HepG2 (cell line): Measurements from ENCODE around the gene RANBP3L. TPM values are rescaled to one million over a fixed set of nuclear protein-coding genes. Genes with fewer than 3 reads are reported as not detected.

ENCODE experiments used
- ATAC-seq: fragments of 200-7000 bp; cut with Tn5 transposase; 3 replicates; pipeline ENCODE4 v1.9.1; 2020; ENCODE audit warnings: mild to moderate bottlenecking, moderate library complexity
- Bru-seq: library from RNA; stranded (reverse); fragments of 400-500 nt; gene quantifications from one replicate; lab custom pipeline; 2021; lab: Mats Ljungman, UMichigan
- BruChase-seq, 2 experiments: library from RNA; stranded (reverse); fragments of 400-500 nt; gene quantifications; one replicate each; lab custom pipeline; 2021; lab: Mats Ljungman, UMichigan
- BruUV-seq: library from RNA; stranded (reverse); fragments of 400-500 nt; replicated peaks from 2 replicates; lab custom pipeline; 2021; lab: Mats Ljungman, UMichigan
- CTCF ChIA-PET: fragments of 300-600 bp; formaldehyde crosslinking; extraction: SDS; loops from one replicate; lab custom pipeline; 2021; ENCODE audit warnings: low total read pairs, inconsistent platforms, low intra/inter-chr PET ratio; lab: Yijun Ruan, JAX
- POLR2A ChIA-PET: fragments of 350-600 bp; sonication (Branson Sonifier 250); formaldehyde crosslinking; loops from one replicate; lab custom pipeline; 2020; ENCODE audit warnings: antibody characterized with exemption, inconsistent platforms; lab: Yijun Ruan, JAX
- DNase-seq: peaks from one replicate; pipeline ENCODE4 v3.0.0-alpha.2; 2015; ENCODE audit warnings: low spot score
- FAIRE-seq: peaks from 3 replicates; lab custom pipeline; 2011; peaks lifted over from hg19 to GRCh38; lab: Jason Lieb, UNC
- H2AFZ ChIP-seq: one replicate; pipeline ENCODE4 v1.6.1; 2011; ENCODE audit warnings: low read length, inconsistent platforms
- H3K27ac ChIP-seq: fragments of 300-600 bp; 3 replicates; pipeline ENCODE4 v1.8.0; 2011; ENCODE audit warnings: mixed run types, mild to moderate bottlenecking, mixed read lengths, low read length, inconsistent platforms; ENCODE audit not compliant: insufficient read depth; ENCODE audit errors: extremely low read length
- H3K27me3 ChIP-seq, 2 experiments: fragments of 200-600 bp in 1 of 2; 2 replicates in 1 of 2; 3 replicates in 1 of 2; pipeline versions ENCODE4 v1.6.0 to v1.8.0; 2011; ENCODE audit warnings: low read length in 2 of 2, mild to moderate bottlenecking in 2 of 2, moderate library complexity in 2 of 2, inconsistent platforms in 1 of 2; ENCODE audit not compliant: insufficient read depth in 2 of 2, control insufficient read depth in 1 of 2
- H3K36me3 ChIP-seq, 2 experiments: fragments of 200-600 bp in 1 of 2; replicated peaks in 1 of 2; 2 replicates in 1 of 2; 3 replicates in 1 of 2; pipeline versions ENCODE4 v1.5.1 to v1.8.0; 2011; ENCODE audit warnings: low read length in 2 of 2, inconsistent platforms in 1 of 2; ENCODE audit not compliant: insufficient read depth in 2 of 2, control insufficient read depth in 1 of 2
- H3K4me1 ChIP-seq: 2 replicates; pipeline ENCODE4 v1.5.1; 2012; ENCODE audit warnings: low read length, inconsistent platforms; ENCODE audit not compliant: insufficient read depth
- H3K4me2 ChIP-seq: 2 replicates; pipeline ENCODE4 v1.6.0; 2011; ENCODE audit warnings: low read depth, low read length, inconsistent platforms
- H3K4me3 ChIP-seq, 3 experiments: fragments of 200-600 bp in 1 of 3; sonication (generic), shearing (Covaris generic) in 1 of 3; replicated peaks in 1 of 3; 2 replicates each; pipeline ENCODE4 v1.5.1; 2011 to 2016; ENCODE audit warnings: low read length in 3 of 3, inconsistent platforms in 2 of 3, low read depth in 2 of 3, mild to moderate bottlenecking in 2 of 3, control low read depth in 1 of 3, mixed read lengths in 1 of 3; ENCODE audit not compliant: insufficient read depth in 1 of 3
- H3K79me2 ChIP-seq: one replicate; pipeline ENCODE4 v1.6.1; 2011; ENCODE audit warnings: low read length, inconsistent platforms; ENCODE audit not compliant: insufficient read depth
- H3K9ac ChIP-seq: 2 replicates; pipeline ENCODE4 v1.6.0; 2011; ENCODE audit warnings: mild to moderate bottlenecking, low read depth, low read length, inconsistent platforms; ENCODE audit not compliant: insufficient read depth
- H3K9me3 ChIP-seq: 2 replicates; pipeline ENCODE4 v1.5.1; 2012; ENCODE audit warnings: mild to moderate bottlenecking, low read length
- H4K20me1 ChIP-seq: 2 replicates; pipeline ENCODE4 v1.6.0; 2011; ENCODE audit warnings: inconsistent platforms, mild to moderate bottlenecking, low read length, moderate library complexity; ENCODE audit not compliant: insufficient read depth
- NR2F1 ChIP-seq, 2 experiments: fragments of 450-650 bp in 1 of 2; formaldehyde crosslinking in 1 of 2; IDR thresholded peaks; 2 replicates each; pipeline versions ENCODE4 v1.5.0 to v1.6.1; 2016 to 2020; ENCODE audit warnings: mild to moderate bottlenecking in 1 of 2, missing compliant biosample characterization in 1 of 2, missing genetic modification reagents in 1 of 2, moderate library complexity in 1 of 2
- SAFB2 ChIP-seq: sonication (generic); formaldehyde crosslinking; IDR thresholded peaks from 2 replicates; pipeline ENCODE4 v1.5.1; 2020; ENCODE audit warnings: missing genetic modification reagents, low read depth, mild to moderate bottlenecking, borderline replicate concordance
- TFAP4 ChIP-seq: sonication (generic); IDR thresholded peaks from 2 replicates; pipeline ENCODE4 v1.6.1; 2016; ENCODE audit warnings: low read depth, borderline replicate concordance
- THAP7 ChIP-seq: sonication (generic); formaldehyde crosslinking; IDR thresholded peaks from 2 replicates; pipeline ENCODE4 v1.8.1; 2023; ENCODE audit warnings: mild to moderate bottlenecking, missing genetic modification reagents
- UBTF ChIP-seq: sonication (generic); formaldehyde crosslinking; IDR thresholded peaks from 2 replicates; pipeline ENCODE4 v1.4.0; 2020; ENCODE audit warnings: mild to moderate bottlenecking, missing genetic modification reagents
- ZC3H4 ChIP-seq: sonication (generic); formaldehyde crosslinking; IDR thresholded peaks from 2 replicates; pipeline ENCODE4 v1.4.0; 2020; ENCODE audit warnings: missing genetic modification reagents, borderline replicate concordance
- ZFX ChIP-seq: sonication (generic); formaldehyde crosslinking; IDR thresholded peaks from 2 replicates; pipeline ENCODE4 v1.4.0; 2020; ENCODE audit warnings: mild to moderate bottlenecking, low read depth, missing genetic modification reagents, moderate library complexity
- ZFY ChIP-seq: sonication (generic); formaldehyde crosslinking; IDR thresholded peaks from 2 replicates; pipeline ENCODE4 v1.4.0; 2020; ENCODE audit warnings: missing genetic modification reagents
- ZNF567 ChIP-seq: sonication (generic); formaldehyde crosslinking; IDR thresholded peaks from 2 replicates; pipeline ENCODE4 v1.8.1; 2023; ENCODE audit warnings: mild to moderate bottlenecking, missing genetic modification reagents, borderline replicate concordance
- WGBS: methylation state at CpG from one replicate; pipeline ENCODE4 v1.1.6; 2017; ENCODE audit warnings: low lambda C conversion rate; 5-methylcytosine and 5-hydroxymethylcytosine counted together
- in situ Hi-C: cut with HindIII; loops from 2 replicates; pipeline ENCODE4 v1.10.0; 2017; ENCODE audit warnings: low pct_unique_long_range_greater_than_20kb; ENCODE audit not compliant: extremely low pct_ligation_motif_present
- intact Hi-C: fragments of 100-400 bp; cut with micrococcal nuclease; formaldehyde crosslinking; loops from one replicate; pipeline ENCODE4 v1.10.0; 2022; ENCODE audit not compliant: unreplicated experiment
- long read RNA-seq, 2 experiments: library from RNA in 1 of 2; library from polyadenylated mRNA in 1 of 2; stranded (forward) in 1 of 2; unstranded in 1 of 2; transcript quantifications; one replicate each; pipeline ENCODE4 v2.0.0, GENCODE V29; 2019 to 2022
- polyA minus RNA-seq, 3 experiments: library from RNA; depleted of rRNA, polyadenylated mRNA; stranded (reverse); fragments of >200 nt; gene quantifications; 2 replicates each; pipeline ENCODE4 v1.2.3, GENCODE V29; 2011; ENCODE audit warnings: low replicate concordance in 1 of 3
- polyA plus RNA-seq, 8 experiments: library from polyadenylated mRNA; depleted of rRNA in 3 of 8; stranded (reverse) in 7 of 8; unstranded in 1 of 8; fragments of >200 nt; fragmentation: Illumina TruSeq in 4 of 8; extraction: Trizol in 4 of 8; gene quantifications; 2 replicates each; pipeline versions ENCODE4 v1.2.1 to v1.2.3, GENCODE V29; 2011 to 2016; ENCODE audit warnings: low read depth in 4 of 8, missing spikeins in 1 of 8, mixed read lengths in 1 of 8; ENCODE audit not compliant: insufficient read depth in 1 of 8
- total RNA-seq, 5 experiments: library from RNA; depleted of rRNA; stranded (reverse); fragments of >200 nt; fragmentation: Illumina TruSeq; extraction: Trizol; gene quantifications; 2 replicates each; pipeline ENCODE4 v1.2.3, GENCODE V29; 2016; ENCODE audit warnings: low read depth in 1 of 5

RANBP3L gene
- total RNA-seq (2016; rRNA removed; fragmentation: Illumina TruSeq; extraction: Trizol) (0.09 TPM in 1 of 2 replicates, not detected in the other), polyA plus RNA-seq (2011; rRNA removed) (not detected in 2 replicates), polyA minus RNA-seq (2011; rRNA and poly(A)+ RNA removed; ENCODE audit: low replicate concordance) (1.2 TPM in 1 of 2 replicates, not detected in the other), Bru-seq, nascent RNA (percentile 6 among the genes with signal in this experiment), BruChase-seq, experiment 1, labeled RNA remaining after a 6-hour chase (percentile 2 among the genes with signal in this experiment), BruChase-seq, experiment 2, labeled RNA remaining after a 2-hour chase (percentile 2 among the genes with signal in this experiment)
- not detected in 2 replicates for total RNA-seq (2016; cell fraction: cytosol; rRNA removed; fragmentation: Illumina TruSeq; extraction: Trizol; ENCODE audit: low read depth)
- not detected in 2 replicates for total RNA-seq (2016; cell fraction: insoluble cytoplasmic fraction; rRNA removed; fragmentation: Illumina TruSeq; extraction: Trizol)
- total RNA-seq (2016; cell fraction: membrane; rRNA removed; fragmentation: Illumina TruSeq; extraction: Trizol), result not detected in 2 replicates
- total RNA-seq (2016; cell fraction: nucleus; rRNA removed; fragmentation: Illumina TruSeq; extraction: Trizol), result 0.84 TPM in 1 of 2 replicates, not detected in the other
- 0.01 TPM in 1 of 2 replicates, not detected in the other for polyA plus RNA-seq (2011; cell fraction: cytosol; rRNA removed)
- not detected in 2 replicates for polyA plus RNA-seq (2011; cell fraction: nucleus; rRNA removed)
- 0.15 and 0.25 TPM in 2 replicates for polyA plus RNA-seq (2012)
- not detected in 2 replicates for polyA plus RNA-seq (2016; cell fraction: cytosol; fragmentation: Illumina TruSeq; extraction: Trizol; ENCODE audit: low read depth)
- polyA plus RNA-seq (2016; cell fraction: insoluble cytoplasmic fraction; fragmentation: Illumina TruSeq; extraction: Trizol; ENCODE audit: low read depth), result not detected in 2 replicates
- polyA plus RNA-seq (2016; cell fraction: membrane; fragmentation: Illumina TruSeq; extraction: Trizol; ENCODE audit: low read depth), result not detected in 2 replicates
- not detected in 2 replicates for polyA plus RNA-seq (2016; cell fraction: nucleus; fragmentation: Illumina TruSeq; extraction: Trizol; ENCODE audit: insufficient read depth, low read depth)
- not detected in 2 replicates for polyA minus RNA-seq (2011; cell fraction: cytosol; rRNA and poly(A)+ RNA removed)
- not detected in 2 replicates for polyA minus RNA-seq (2011; cell fraction: nucleus; rRNA and poly(A)+ RNA removed)
- long read RNA-seq, experiment 1, result 0 reads
- long read RNA-seq, experiment 2, result 0 reads

- no peak within 1 kb of the TSS for H3K9ac ChIP-seq
- H3K79me2 ChIP-seq, result no peaks in the 10 kb centered on the region
- no peaks in the 10 kb centered on the region for H3K27me3 ChIP-seq
- FAIRE-seq, result no peak
- no peaks in the 10 kb centered on the region for H3K36me3 ChIP-seq
- peak; percentile 48; the same call in 2 of the 3 replicates for ATAC-seq
- H2AFZ ChIP-seq, result no peak within 1 kb of the TSS
- POLR2A ChIA-PET, result no interaction called here
- intact Hi-C loops, result no loop called here
- H3K4me2 ChIP-seq, result no peak within 1 kb of the TSS
- H3K9me3 ChIP-seq, result no peaks in the 10 kb centered on the region
- H3K4me3 ChIP-seq, result no peak within 1 kb of the TSS
- no peaks in the 10 kb centered on the region for H4K20me1 ChIP-seq
- WGBS, result 6% methylated on average over 5 of the region's 5 CpGs
- CTCF ChIA-PET, result no interaction called here
- TF ChIP-seq NR2F1 (CRISPR knock-in tag; IDR thresholded peaks at IDR 0.05) (no peak), ZFY (CRISPR knock-in tag) (no peak), ZFX (CRISPR knock-in tag) (no peak), ZC3H4 (CRISPR knock-in tag) (no peak), ZNF567 (CRISPR knock-in tag) (no peak), TFAP4 (no peak), SAFB2 (CRISPR knock-in tag) (no peak), THAP7 (CRISPR knock-in tag) (no peak), UBTF (CRISPR knock-in tag) (no peak)
- TF ChIP-seq, all 625 proteins: peak for 0
- Histone ChIP-seq H3K4me1 (peaks cover 11% of the 10 kb centered on the region), H3K27ac (no peak within 1 kb of the TSS)
- no TSS peak for BruUV-seq
- DNase-seq, result no peak
- in situ Hi-C loops, result no loop called here
Observed at GRCh38 chr5:36301858-36302603, at the start of gene RANBP3L. Gene RANBP3L, minus strand, starts transcription at chr5:36301902. Its CDS starts 486 bp downstream, at chr5:36301416.
